G401 (cell line): Measurements from ENCODE around the gene PHF10. TPM values are rescaled to one million over a fixed set of nuclear protein-coding genes. Genes with fewer than 3 reads are reported as not detected.

Experiments used
- DNase-seq: peaks from one replicate; pipeline ENCODE4 v3.0.0-alpha.2; 2015; ENCODE audit warnings: low spot score
- in situ Hi-C: cut with HindIII; loops from 2 replicates; pipeline ENCODE4 v1.10.0; 2016; ENCODE audit warnings: low sequenced_read_pairs, mixed read lengths
- total RNA-seq: library from RNA; depleted of rRNA; stranded (reverse); fragments of >200 nt; shearing (Covaris generic); gene quantifications from 2 replicates; pipeline ENCODE4 v1.2.3, GENCODE V29; 2014

PHF10 gene
- total RNA-seq, 1 experiment from 2014 or later, result 43.2 TPM

- DNase-seq, result no peak
- in situ Hi-C loops, result no loop called here
Measured at GRCh38 chr6:169692516-169692915, 31.8 kb downstream of the PHF10 start.

- in situ Hi-C loops, result no loop called here
- DNase-seq, result no peak
Measured at GRCh38 chr6:169691260-169691659, 33.0 kb downstream of the PHF10 start.

- in situ Hi-C loops, result no loop called here
Measured at GRCh38 chr6:169689287-169689686, 35.0 kb downstream of the PHF10 start.

GRCh38 chr6:169685860-169686259 lies 38.4 kb downstream of the PHF10 start:
- in situ Hi-C loops, result no loop called here
- no peak for DNase-seq

More at GRCh38 chr6:169689287-169689686, 35.0 kb downstream of the PHF10 start:
- no peak for DNase-seq

- no peak for DNase-seq
- in situ Hi-C loops, result no loop called here
Measured at GRCh38 chr6:169684056-169684455, 40.2 kb downstream of the PHF10 start.

GRCh38 chr6:169678342-169678741 lies 46.0 kb downstream of the PHF10 start:
- DNase-seq, result no peak
- in situ Hi-C loops, result no loop called here

GRCh38 chr6:169677096-169677495 lies 47.2 kb downstream of the PHF10 start:
- in situ Hi-C loops, result no loop called here

GRCh38 chr6:169675011-169675410 lies 49.3 kb downstream of the PHF10 start:
- in situ Hi-C loops, result no loop called here

More at GRCh38 chr6:169677096-169677495, 47.2 kb downstream of the PHF10 start:
- DNase-seq, result no peak

GRCh38 chr6:169671563-169671962 lies 52.7 kb downstream of the PHF10 start:
- in situ Hi-C loops, result no loop called here
- no peak for DNase-seq

More at GRCh38 chr6:169675011-169675410, 49.3 kb downstream of the PHF10 start:
- no peak for DNase-seq

GRCh38 chr6:169669889-169670288 lies 54.4 kb downstream of the PHF10 start:
- in situ Hi-C loops, result no loop called here
- DNase-seq, result no peak

- DNase-seq, result no peak
- in situ Hi-C loops, result no loop called here
Measured at GRCh38 chr6:169669147-169669546, 55.2 kb downstream of the PHF10 start.

- DNase-seq, result no peak
- in situ Hi-C loops, result no loop called here
Measured at GRCh38 chr6:169668203-169668847, 56.0 kb downstream of the PHF10 start.

GRCh38 chr6:169667716-169668115 lies 56.6 kb downstream of the PHF10 start:
- DNase-seq, result no peak
- in situ Hi-C loops, result no loop called here

GRCh38 chr6:169666441-169666840 lies 57.9 kb downstream of the PHF10 start:
- in situ Hi-C loops, result no loop called here
- DNase-seq, result no peak

GRCh38 chr6:169665289-169665688 lies 59.0 kb downstream of the PHF10 start:
- in situ Hi-C loops, result no loop called here
- DNase-seq, result no peak

- DNase-seq, result no peak
- in situ Hi-C loops, result no loop called here
Measured at GRCh38 chr6:169664227-169664626, 60.1 kb downstream of the PHF10 start.

- in situ Hi-C loops, result no loop called here
- DNase-seq, result no peak
Measured at GRCh38 chr6:169663468-169663867, 60.8 kb downstream of the PHF10 start.

GRCh38 chr6:169661391-169661756 lies 62.9 kb downstream of the PHF10 start:
- in situ Hi-C loops, result no loop called here

GRCh38 chr6:169660751-169661390 lies 63.4 kb downstream of the PHF10 start:
- DNase-seq, result no peak
- in situ Hi-C loops, result no loop called here

More at GRCh38 chr6:169661391-169661756, 62.9 kb downstream of the PHF10 start:
- no peak for DNase-seq

- in situ Hi-C loops, result no loop called here
- no peak for DNase-seq
Measured at GRCh38 chr6:169659820-169660610, 64.3 kb downstream of the PHF10 start.
